Measurements from ENCODE around the gene STK32B.

- TF ChIP-seq POLR2A (IDR thresholded peaks at IDR 0.05) (no peak), CTCF (IDR thresholded peaks at IDR 0.05 in 8 of 11, conservative IDR thresholded peaks at IDR 0.05 in 3 of 11) (no peak)
These were observed 141.4 kb downstream of the STK32B start for GRCh38 chr4:5192678-5193077.

Measured in spleen (tissue), 7 donors.